H1 (cell line): ENCODE data around the gene BUD13. TPM values are rescaled to one million over a fixed set of nuclear protein-coding genes. Genes with fewer than 3 reads are reported as not detected.

ENCODE experiments used
- CTCF ChIA-PET: fragments of 300-600 bp; sonication (Branson Sonifier 250); formaldehyde crosslinking; loops from one replicate; lab custom pipeline; 2021; ENCODE audit not compliant: partially characterized antibody; lab: Charles Lee
- POLR2A ChIA-PET: fragments of 300-600 bp; sonication (Branson Sonifier 250); formaldehyde crosslinking; loops from one replicate; lab custom pipeline; 2021; ENCODE audit warnings: inconsistent platforms; ENCODE audit not compliant: partially characterized antibody; lab: Charles Lee
- DNase-seq, 2 experiments: peaks; one replicate each; pipeline versions ENCODE4 v3.0.0 to v3.0.0-alpha.2; 2010 to 2022; ENCODE audit warnings: low spot score in 2 of 2, low read depth in 1 of 2, mixed read lengths in 1 of 2
- FAIRE-seq: peaks from 2 replicates; lab custom pipeline; 2011; peaks lifted over from hg19 to GRCh38; lab: Jason Lieb, UNC
- H2AFZ ChIP-seq: 2 replicates; pipeline ENCODE4 v1.8.1; 2012; ENCODE audit warnings: low read length, inconsistent platforms
- H2AK5ac ChIP-seq: 2 replicates; pipeline ENCODE4 v1.6.1; 2013; ENCODE audit warnings: low read depth, low read length
- H2BK120ac ChIP-seq: replicated peaks from 2 replicates; pipeline ENCODE3; 2013; ENCODE audit warnings: low read depth, low read length, inconsistent platforms
- H2BK12ac ChIP-seq: 2 replicates; pipeline ENCODE4 v1.6.1; 2013; ENCODE audit warnings: low read depth, low read length
- H2BK15ac ChIP-seq: 2 replicates; pipeline ENCODE4 v1.6.1; 2013; ENCODE audit warnings: low read length
- H2BK20ac ChIP-seq: 2 replicates; pipeline ENCODE4 v1.6.1; 2013; ENCODE audit warnings: low read length
- H2BK5ac ChIP-seq: 2 replicates; pipeline ENCODE4 v1.6.1; 2013; ENCODE audit warnings: low read depth, low read length
- H3K14ac ChIP-seq: 2 replicates; pipeline ENCODE4 v1.6.1; 2013; ENCODE audit warnings: inconsistent platforms; ENCODE audit not compliant: insufficient read length
- H3K18ac ChIP-seq: 2 replicates; pipeline ENCODE4 v1.6.1; 2013; ENCODE audit warnings: low read length; ENCODE audit errors: extremely low read depth
- H3K23ac ChIP-seq: 2 replicates; pipeline ENCODE4 v1.6.1; 2013; ENCODE audit warnings: inconsistent platforms; ENCODE audit not compliant: insufficient read length
- H3K23me2 ChIP-seq: 2 replicates; pipeline ENCODE4 v1.6.1; 2013; ENCODE audit warnings: low read depth, low read length
- H3K27ac ChIP-seq: 2 replicates; pipeline ENCODE4 v1.6.1; 2011; ENCODE audit warnings: low read depth, low read length, inconsistent platforms
- H3K27me3 ChIP-seq, 4 experiments: replicated peaks in 1 of 4; 1 replicate in 1 of 4; 2 replicates in 3 of 4; pipeline versions ENCODE4 v1.6.1 to v1.8.1; 2011 to 2013; ENCODE audit warnings: low read length in 3 of 4, mild to moderate bottlenecking in 3 of 4, inconsistent platforms in 2 of 4, mixed read lengths in 2 of 4, moderate library complexity in 1 of 4; ENCODE audit not compliant: control insufficient read depth in 3 of 4, insufficient read depth in 3 of 4; ENCODE audit errors: extremely low read depth in 1 of 4
- H3K36me3 ChIP-seq, 4 experiments: 2 replicates each; pipeline versions ENCODE4 v1.6.1 to v1.8.1; 2011 to 2013; ENCODE audit warnings: mild to moderate bottlenecking in 4 of 4, low read length in 3 of 4, moderate library complexity in 2 of 4, control low read depth in 1 of 4, inconsistent platforms in 1 of 4; ENCODE audit not compliant: insufficient read depth in 4 of 4, control insufficient read depth in 2 of 4
- H3K4ac ChIP-seq: replicated peaks from 2 replicates; pipeline ENCODE3; 2013; ENCODE audit warnings: low read length, low read depth, mixed read lengths, inconsistent platforms; ENCODE audit not compliant: insufficient read length
- H3K4me1 ChIP-seq, 4 experiments: replicated peaks in 1 of 4; 1 replicate in 1 of 4; 2 replicates in 3 of 4; pipeline versions ENCODE4 v1.6.1 to v1.8.1; 2011 to 2013; ENCODE audit warnings: low read length in 3 of 4, inconsistent platforms in 2 of 4, mixed read lengths in 1 of 4; ENCODE audit not compliant: insufficient read depth in 4 of 4, control insufficient read depth in 3 of 4
- H3K4me2 ChIP-seq, 2 experiments: 2 replicates each; pipeline versions ENCODE4 v1.6.1 to v1.8.1; 2011 to 2013; ENCODE audit warnings: low read depth in 2 of 2, low read length in 2 of 2, control low read depth in 1 of 2, inconsistent platforms in 1 of 2, mild to moderate bottlenecking in 1 of 2; ENCODE audit not compliant: insufficient read depth in 1 of 2
- H3K4me3 ChIP-seq, 4 experiments: fragments of 200-600, 300-600 bp in 1 of 4; sonication (generic), shearing (Covaris generic), sonication (Bioruptor Twin) in 1 of 4; 2 replicates each; pipeline versions ENCODE4 v1.5.1 to v1.8.1; 2011 to 2016; ENCODE audit warnings: low read length in 4 of 4, low read depth in 3 of 4, control low read depth in 2 of 4, inconsistent platforms in 2 of 4, mild to moderate bottlenecking in 2 of 4, mixed read lengths in 1 of 4, moderate library complexity in 1 of 4; ENCODE audit not compliant: insufficient read depth in 2 of 4; ENCODE audit errors: extremely low read depth in 1 of 4
- H3K56ac ChIP-seq: replicated peaks from 2 replicates; pipeline ENCODE3; 2013; ENCODE audit warnings: low read depth, mild to moderate bottlenecking, mixed read lengths, low read length, inconsistent platforms; ENCODE audit not compliant: insufficient read length
- H3K79me1 ChIP-seq: 2 replicates; pipeline ENCODE4 v1.6.1; 2013; ENCODE audit warnings: low read depth, low read length, control low read depth
- H3K79me2 ChIP-seq, 2 experiments: 2 replicates each; pipeline versions ENCODE4 v1.6.1 to v1.8.1; 2012 to 2013; ENCODE audit warnings: low read length in 2 of 2, mild to moderate bottlenecking in 2 of 2, inconsistent platforms in 1 of 2; ENCODE audit not compliant: insufficient read depth in 2 of 2, control insufficient read depth in 1 of 2
- H3K9ac ChIP-seq, 4 experiments: replicated peaks in 1 of 4; 1 replicate in 1 of 4; 2 replicates in 3 of 4; pipeline versions ENCODE4 v1.6.1 to v1.8.1; 2011 to 2013; ENCODE audit warnings: low read depth in 3 of 4, low read length in 3 of 4, control low read depth in 2 of 4, mild to moderate bottlenecking in 2 of 4, moderate library complexity in 2 of 4, inconsistent platforms in 1 of 4; ENCODE audit errors: extremely low read depth in 1 of 4
- H3K9me3 ChIP-seq, 2 experiments: 2 replicates each; pipeline versions ENCODE4 v1.6.1 to v1.8.1; 2012 to 2013; ENCODE audit warnings: mild to moderate bottlenecking in 2 of 2, moderate library complexity in 2 of 2, control low read depth in 1 of 2, inconsistent platforms in 1 of 2, low read depth in 1 of 2, low read length in 1 of 2, mixed read lengths in 1 of 2; ENCODE audit not compliant: insufficient read depth in 2 of 2
- H4K20me1 ChIP-seq, 2 experiments: replicated peaks in 1 of 2; 2 replicates each; pipeline versions ENCODE3 to v1.8.1; 2011 to 2013; ENCODE audit warnings: inconsistent platforms in 2 of 2, low read length in 2 of 2, mild to moderate bottlenecking in 1 of 2; ENCODE audit not compliant: insufficient read depth in 2 of 2, control insufficient read depth in 1 of 2
- H4K5ac ChIP-seq: 2 replicates; pipeline ENCODE4 v1.6.1; 2013; ENCODE audit warnings: low read length, low read depth, mixed read lengths, inconsistent platforms; ENCODE audit not compliant: insufficient read length
- H4K8ac ChIP-seq: 2 replicates; pipeline ENCODE4 v1.8.0; 2013; ENCODE audit warnings: mild to moderate bottlenecking, moderate library complexity, low read length, inconsistent platforms; ENCODE audit not compliant: insufficient read depth; ENCODE audit errors: extremely low read depth
- H4K91ac ChIP-seq: replicated peaks from 2 replicates; pipeline ENCODE3; 2013; ENCODE audit warnings: low read length, mixed read lengths, inconsistent platforms; ENCODE audit not compliant: insufficient read length
- ASH2L ChIP-seq: fragments of 200-600, 300-600 bp; sonication (generic); IDR thresholded peaks from one replicate; pipeline ENCODE4 v1.7.1; 2017; ENCODE audit warnings: low read length
- BACH1 ChIP-seq: IDR thresholded peaks from 2 replicates; pipeline ENCODE4 v1.6.1; 2012; ENCODE audit warnings: low read length, improper control_type of control experiment
- BCL11A ChIP-seq, 2 experiments: IDR thresholded peaks; one replicate each; pipeline ENCODE4 v1.6.1; 2011; ENCODE audit warnings: low read depth in 2 of 2, low read length in 2 of 2, mild to moderate bottlenecking in 2 of 2
- BRCA1 ChIP-seq: IDR thresholded peaks from 2 replicates; pipeline ENCODE4 v1.6.1; 2012; ENCODE audit warnings: low read depth, low read length, improper control_type of control experiment
- CBX5 ChIP-seq: fragments of 300-800, 300-1000 bp; sonication (generic); IDR thresholded peaks from 2 replicates; pipeline ENCODE4 v1.7.1; 2016; ENCODE audit warnings: antibody characterized with exemption, low read length, low read depth
- FOSL1 ChIP-seq: IDR thresholded peaks from 2 replicates; pipeline ENCODE4 v1.6.1; 2011; ENCODE audit warnings: mild to moderate bottlenecking, low read depth, low read length, moderate library complexity; ENCODE audit not compliant: insufficient read depth
- GTF2F1 ChIP-seq: IDR thresholded peaks from 2 replicates; pipeline ENCODE4 v1.6.1; 2012; ENCODE audit warnings: low read depth, low read length, improper control_type of control experiment, borderline replicate concordance
- KDM4A ChIP-seq: IDR thresholded peaks from one replicate; pipeline ENCODE4 v1.7.1; 2012; ENCODE audit warnings: low read depth, mild to moderate bottlenecking, moderate library complexity, low read length, inconsistent platforms; ENCODE audit not compliant: severe bottlenecking
- SIN3A ChIP-seq, 2 experiments: IDR thresholded peaks in 1 of 2; conservative IDR thresholded peaks in 1 of 2; 2 replicates each; pipeline ENCODE4 v1.6.1; 2011 to 2012; ENCODE audit warnings: low read length in 2 of 2, improper control_type of control experiment in 1 of 2, low read depth in 1 of 2, mild to moderate bottlenecking in 1 of 2
- ZNF274 ChIP-seq: IDR thresholded peaks from 2 replicates; pipeline ENCODE4 v1.7.0; 2012; ENCODE audit warnings: low read length, borderline replicate concordance; ENCODE audit errors: extremely low read depth
- WGBS, 2 experiments: shearing (Covaris generic) in 1 of 2; methylation state at CpG; one replicate each; pipeline versions ENCODE4 v1.1.6 to v1.1.7; 2013 to 2015; ENCODE audit warnings: low lambda C conversion rate in 2 of 2, mixed read lengths in 2 of 2, inconsistent platforms in 1 of 2, low coverage in 1 of 2, missing lambda C conversion rate in 1 of 2; ENCODE audit not compliant: insufficient replicate concordance in 2 of 2, insufficient coverage in 1 of 2, insufficient read length in 1 of 2; ENCODE audit errors: extremely low coverage in 1 of 2, missing lambda C conversion rate in 1 of 2; 5-methylcytosine and 5-hydroxymethylcytosine counted together
- polyA plus RNA-seq, 7 experiments: library from polyadenylated mRNA; depleted of rRNA in 3 of 7; stranded (reverse) in 5 of 7; unstranded in 2 of 7; fragments of >200 nt in 5 of 7; fragments of 200-250 nt in 2 of 7; gene quantifications; 1 replicate in 5 of 7; 2 replicates in 1 of 7; 4 replicates in 1 of 7; pipeline versions ENCODE4 v1.2.1 to v1.2.3, GENCODE V29; 2011 to 2013; ENCODE audit warnings: missing spikeins in 2 of 7, mixed read lengths in 2 of 7
- total RNA-seq: library from RNA; stranded (reverse); fragmentation: NEBNext Ultra II Directional; extraction: Animal tissue kit (Norgen Biotek cat#: 25700); gene quantifications from 2 replicates; pipeline ENCODE4 v1.2.1, GENCODE V29; 2021
- TF ChIP-seq, protein P1 (sequence below), 3 experiments: IDR thresholded peaks; 1 replicate in 2 of 3; 2 replicates in 1 of 3; pipeline versions ENCODE4 v1.5.1 to v1.6.1; 2011; ENCODE audit warnings: low read length in 3 of 3, mild to moderate bottlenecking in 3 of 3, inconsistent platforms in 2 of 3, low read depth in 1 of 3, moderate library complexity in 1 of 3; ENCODE audit not compliant: insufficient read depth in 1 of 3; ENCODE audit errors: control extremely low read depth in 1 of 3

Gene BUD13
- total and polyA plus RNA-seq, 2 of the 8 experiments (the other 6 are each of a cell fraction or from before 2014, with no cell fraction given) = 24.8 to 27.2 TPM

DNA sequence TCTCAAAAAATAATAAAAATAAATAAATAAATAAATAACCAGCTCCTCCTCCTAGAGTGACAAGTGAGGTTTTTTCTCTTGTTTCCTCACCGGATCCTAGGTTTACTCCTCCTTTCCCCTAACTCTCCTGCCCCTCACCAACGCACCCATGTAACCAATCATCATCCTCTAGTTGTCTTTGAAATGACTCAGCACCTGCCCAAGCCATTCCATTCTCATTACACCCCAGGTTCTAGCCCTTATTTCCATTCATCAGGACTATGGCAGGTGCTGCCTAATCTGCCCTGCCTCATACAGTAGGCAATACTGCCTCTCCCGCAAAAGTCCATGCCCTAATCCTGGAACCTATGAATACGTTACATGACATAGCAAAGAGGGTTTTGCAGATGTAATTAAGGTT is 60.4 kb downstream of the BUD13 start:
- Histone ChIP-seq H3K4me2 (no peak overlapping the region), H3K79me2 (no peaks in the 10 kb centered on the region), H3K4me1 (peaks cover 7 to 33% (median 16%) of the 10 kb centered on the region in 4 experiments), H2BK20ac (no peak overlapping the region), H4K91ac (no peak overlapping the region), H3K18ac (no peak overlapping the region; the same call in 1 of the 2 replicates), H4K5ac (no peak overlapping the region), H3K4ac (no peak overlapping the region), H2AK5ac (no peak overlapping the region), H3K23me2 (no peaks in the 10 kb centered on the region), H2BK15ac (no peak overlapping the region), H4K8ac (no peak overlapping the region), H3K9ac (no peak overlapping the region), H3K27ac (no peak overlapping the region), H3K36me3 (no peaks in the 10 kb centered on the region), H3K23ac (no peak overlapping the region), H2BK12ac (no peak overlapping the region), H3K9me3 (no peaks in the 10 kb centered on the region), H4K20me1 (no peaks in the 10 kb centered on the region), H2BK120ac (no peak overlapping the region), H3K14ac (no peak overlapping the region), H2BK5ac (no peak overlapping the region), H3K27me3 (peaks cover 0 to 17% (median 11%) of the 10 kb centered on the region in 4 experiments; a peak in 4 of 7 replicates), H2AFZ (no peak overlapping the region), H3K4me3 (no peak overlapping the region), H3K79me1 (no peaks in the 10 kb centered on the region), H3K56ac (no peak overlapping the region)
- DNase-seq (no peak), FAIRE-seq (no peak)
- ChIA-PET CTCF (interaction anchor here (0.7 to 19.2 kb wide), 9 partner anchors 9 to 440 kb away, joined by 3 to 334 read pairs (median 6); no protein-coding TSS in a partner anchor), POLR2A (interaction anchor here (1.5 kb wide), 1 partner anchor 16 kb away, joined by 3 read pairs; no protein-coding TSS in a partner anchor)
- 86% methylated on average over 4 of the region's 4 CpGs; no CpG with 5 or more reads in 1 of the 2 experiments for WGBS, 2 experiments
- TF ChIP-seq, protein P1, sequence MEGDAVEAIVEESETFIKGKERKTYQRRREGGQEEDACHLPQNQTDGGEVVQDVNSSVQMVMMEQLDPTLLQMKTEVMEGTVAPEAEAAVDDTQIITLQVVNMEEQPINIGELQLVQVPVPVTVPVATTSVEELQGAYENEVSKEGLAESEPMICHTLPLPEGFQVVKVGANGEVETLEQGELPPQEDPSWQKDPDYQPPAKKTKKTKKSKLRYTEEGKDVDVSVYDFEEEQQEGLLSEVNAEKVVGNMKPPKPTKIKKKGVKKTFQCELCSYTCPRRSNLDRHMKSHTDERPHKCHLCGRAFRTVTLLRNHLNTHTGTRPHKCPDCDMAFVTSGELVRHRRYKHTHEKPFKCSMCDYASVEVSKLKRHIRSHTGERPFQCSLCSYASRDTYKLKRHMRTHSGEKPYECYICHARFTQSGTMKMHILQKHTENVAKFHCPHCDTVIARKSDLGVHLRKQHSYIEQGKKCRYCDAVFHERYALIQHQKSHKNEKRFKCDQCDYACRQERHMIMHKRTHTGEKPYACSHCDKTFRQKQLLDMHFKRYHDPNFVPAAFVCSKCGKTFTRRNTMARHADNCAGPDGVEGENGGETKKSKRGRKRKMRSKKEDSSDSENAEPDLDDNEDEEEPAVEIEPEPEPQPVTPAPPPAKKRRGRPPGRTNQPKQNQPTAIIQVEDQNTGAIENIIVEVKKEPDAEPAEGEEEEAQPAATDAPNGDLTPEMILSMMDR (IDR thresholded peaks at IDR 0.05; ENCODE audit: control extremely low read depth in 1 of 3, insufficient read depth in 1 of 3, low read depth in 1 of 3, low read length in 3 of 3) = no peak
- TF ChIP-seq ASH2L (no peak), FOSL1 (no peak), BRCA1 (no peak), BACH1 (no peak), KDM4A (no peak), SIN3A (conservative IDR thresholded peaks at IDR 0.05 in 1 of 2, IDR thresholded peaks at IDR 0.05 in 1 of 2; ENCODE audit: low read depth in 1 of 2, low read length in 2 of 2) (no peak), CBX5 (no peak), BCL11A (IDR thresholded peaks at IDR 0.05; ENCODE audit: low read depth in 2 of 2, low read length in 2 of 2) (no peak), GTF2F1 (no peak), ZNF274 (no peak)
